ENCODE results near the gene CPNE7.
"Not testable (repeated sequence)": the region's sequence is repeated elsewhere in the genome, so short reads cannot be mapped to it uniquely, and the experiment has no call there.

CPNE7 gene

GRCh38 chr16:89586853-89587252 lies 11.3 kb downstream of the CPNE7 start:
- no peaks in the 10 kb centered on the region; the same call in 1 of the 2 replicates for H3K36me3 ChIP-seq (ENCODE audit: control insufficient read depth, insufficient read depth, low read length)
- no peak for TF ChIP-seq CTCF (IDR thresholded peaks at IDR 0.05; ENCODE audit: insufficient read depth, low read length, poor library complexity, severe bottlenecking)
- no peak for DNase-seq (ENCODE audit: extremely low read depth, insufficient read length)
- no peak overlapping the region for H3K4me3 ChIP-seq (replicated peaks; ENCODE audit: low read depth, low read length)
- H3K27me3 ChIP-seq (replicated peaks; ENCODE audit: control insufficient read depth, insufficient read depth, low read length), result no peaks in the 10 kb centered on the region

- H3K27me3 ChIP-seq (replicated peaks; ENCODE audit: control insufficient read depth, insufficient read depth, low read length); H3K36me3 ChIP-seq (ENCODE audit: control insufficient read depth, insufficient read depth, low read length); DNase-seq (ENCODE audit: extremely low read depth, insufficient read length); H3K4me3 ChIP-seq (replicated peaks; ENCODE audit: low read depth, low read length): not testable (repeated sequence)
Measured at GRCh38 chr16:89587676-89588075, 12.1 kb downstream of the CPNE7 start.

GRCh38 chr16:89588413-89589109 lies 13.0 kb downstream of the CPNE7 start:
- no peaks in the 10 kb centered on the region for H3K36me3 ChIP-seq (ENCODE audit: control insufficient read depth, insufficient read depth, low read length)
- no peak for TF ChIP-seq CTCF (IDR thresholded peaks at IDR 0.05; ENCODE audit: insufficient read depth, low read length, poor library complexity, severe bottlenecking)
- DNase-seq (ENCODE audit: extremely low read depth, insufficient read length), result no peak
- H3K27me3 ChIP-seq (replicated peaks; ENCODE audit: control insufficient read depth, insufficient read depth, low read length), result no peaks in the 10 kb centered on the region
- no peak overlapping the region for H3K4me3 ChIP-seq (replicated peaks; ENCODE audit: low read depth, low read length)

GRCh38 chr16:89589241-89589926 lies 13.8 kb downstream of the CPNE7 start:
- H3K36me3 ChIP-seq (ENCODE audit: control insufficient read depth, insufficient read depth, low read length), result no peaks in the 10 kb centered on the region

GRCh38 chr16:89593841-89594240 lies 18.3 kb downstream of the CPNE7 start:
- no peaks in the 10 kb centered on the region for H3K27me3 ChIP-seq (replicated peaks; ENCODE audit: control insufficient read depth, insufficient read depth, low read length)
- no peak for TF ChIP-seq CTCF (IDR thresholded peaks at IDR 0.05; ENCODE audit: insufficient read depth, low read length, poor library complexity, severe bottlenecking)
- no peaks in the 10 kb centered on the region for H3K36me3 ChIP-seq (ENCODE audit: control insufficient read depth, insufficient read depth, low read length)
- H3K4me3 ChIP-seq (replicated peaks; ENCODE audit: low read depth, low read length), result no peak overlapping the region
- no peak for DNase-seq (ENCODE audit: extremely low read depth, insufficient read length)

More at GRCh38 chr16:89589241-89589926, 13.8 kb downstream of the CPNE7 start:
- no peak for TF ChIP-seq CTCF (IDR thresholded peaks at IDR 0.05; ENCODE audit: insufficient read depth, low read length, poor library complexity, severe bottlenecking)
- H3K4me3 ChIP-seq (replicated peaks; ENCODE audit: low read depth, low read length), result no peak overlapping the region
- DNase-seq (ENCODE audit: extremely low read depth, insufficient read length), result no peak
- H3K27me3 ChIP-seq (replicated peaks; ENCODE audit: control insufficient read depth, insufficient read depth, low read length), result no peaks in the 10 kb centered on the region

GRCh38 chr16:89595330-89596060 lies 19.9 kb downstream of the CPNE7 start:
- no peak for TF ChIP-seq CTCF (IDR thresholded peaks at IDR 0.05; ENCODE audit: insufficient read depth, low read length, poor library complexity, severe bottlenecking)
- no peak for DNase-seq (ENCODE audit: extremely low read depth, insufficient read length)
- Histone ChIP-seq H3K27me3 (replicated peaks; ENCODE audit: control insufficient read depth, insufficient read depth, low read length) (no peaks in the 10 kb centered on the region), H3K4me3 (replicated peaks; ENCODE audit: low read depth, low read length) (no peak overlapping the region), H3K36me3 (ENCODE audit: control insufficient read depth, insufficient read depth, low read length) (no peaks in the 10 kb centered on the region)
